Neuronal stem cell (in vitro differentiated cells): ENCODE data around the gene NXPH2.
"Not testable (repeated sequence)": the region's sequence is repeated elsewhere in the genome, so short reads cannot be mapped to it uniquely, and the experiment has no call there.

Experiments used
- DNase-seq: peaks from one replicate; pipeline ENCODE4 v3.0.0-alpha.2; 2013; ENCODE audit warnings: low spot score
- H2AFZ ChIP-seq: one replicate; pipeline ENCODE4 v1.6.1; 2013; ENCODE audit warnings: mild to moderate bottlenecking, low read length, inconsistent platforms
- H2AK5ac ChIP-seq: 2 replicates; pipeline ENCODE4 v1.6.1; 2013; ENCODE audit warnings: low read depth, mild to moderate bottlenecking, inconsistent platforms, low read length, moderate library complexity, mixed read lengths
- H2BK120ac ChIP-seq: 2 replicates; pipeline ENCODE4 v1.6.1; 2013; ENCODE audit warnings: low read depth, mild to moderate bottlenecking, inconsistent platforms, low read length, moderate library complexity, mixed read lengths
- H2BK12ac ChIP-seq: one replicate; pipeline ENCODE4 v1.6.1; 2013; ENCODE audit warnings: low read length, inconsistent platforms
- H2BK15ac ChIP-seq: 2 replicates; pipeline ENCODE4 v1.6.1; 2013; ENCODE audit warnings: mild to moderate bottlenecking, low read length, inconsistent platforms, mixed read lengths
- H2BK5ac ChIP-seq: one replicate; pipeline ENCODE4 v1.6.1; 2013; ENCODE audit warnings: inconsistent platforms, mild to moderate bottlenecking, low read length, moderate library complexity
- H3K14ac ChIP-seq: one replicate; pipeline ENCODE4 v1.6.1; 2013; ENCODE audit warnings: low read length, inconsistent platforms
- H3K18ac ChIP-seq: 2 replicates; pipeline ENCODE4 v1.6.1; 2013; ENCODE audit warnings: low read length, inconsistent platforms
- H3K23ac ChIP-seq: 2 replicates; pipeline ENCODE4 v1.6.1; 2013; ENCODE audit warnings: low read depth, mild to moderate bottlenecking, mixed read lengths, low read length, inconsistent platforms; ENCODE audit not compliant: poor library complexity
- H3K27ac ChIP-seq: replicated peaks from 3 replicates; pipeline ENCODE4 v1.5.1; 2013; ENCODE audit warnings: low read length, inconsistent platforms
- H3K27me3 ChIP-seq, 3 experiments: 2 replicates each; pipeline ENCODE4 v1.6.1; 2013; ENCODE audit warnings: low read length in 3 of 3, mild to moderate bottlenecking in 2 of 3, inconsistent platforms in 1 of 3, low read depth in 1 of 3, mixed read lengths in 1 of 3, moderate library complexity in 1 of 3; ENCODE audit not compliant: control insufficient read depth in 3 of 3, insufficient read depth in 3 of 3
- H3K36me3 ChIP-seq, 2 donors: replicated peaks in 1 of 2; 2 replicates each; pipeline ENCODE4 v1.6.1; 2013; ENCODE audit warnings: low read length in 2 of 2; ENCODE audit not compliant: control insufficient read depth in 2 of 2, insufficient read depth in 2 of 2
- H3K4ac ChIP-seq: 2 replicates; pipeline ENCODE4 v1.6.1; 2013; ENCODE audit warnings: inconsistent platforms, mild to moderate bottlenecking, low read length, moderate library complexity
- H3K4me1 ChIP-seq, 2 donors: 1 replicate in 1 of 2; 2 replicates in 1 of 2; pipeline ENCODE4 v1.6.1; 2013; ENCODE audit warnings: low read length in 2 of 2, low read depth in 1 of 2; ENCODE audit not compliant: control insufficient read depth in 2 of 2, insufficient read depth in 1 of 2
- H3K4me2 ChIP-seq: one replicate; pipeline ENCODE4 v1.6.1; 2013; ENCODE audit warnings: mild to moderate bottlenecking, low read length, inconsistent platforms; ENCODE audit not compliant: insufficient read depth, poor library complexity, severe bottlenecking
- H3K4me3 ChIP-seq, 2 donors: 2 replicates each; pipeline ENCODE4 v1.5.1; 2013; ENCODE audit warnings: low read length in 2 of 2, mild to moderate bottlenecking in 2 of 2, inconsistent platforms in 1 of 2, moderate library complexity in 1 of 2
- H3K79me1 ChIP-seq: one replicate; pipeline ENCODE4 v1.6.1; 2013; ENCODE audit warnings: low read depth, mild to moderate bottlenecking, inconsistent platforms, low read length, moderate library complexity
- H3K9ac ChIP-seq: one replicate; pipeline ENCODE4 v1.6.1; 2013; ENCODE audit warnings: mild to moderate bottlenecking, low read depth, low read length, inconsistent platforms; ENCODE audit not compliant: poor library complexity
- H3K9me3 ChIP-seq, 2 donors: replicated peaks in 1 of 2; 2 replicates each; pipeline versions ENCODE3 to v1.6.1; 2013; ENCODE audit warnings: low read length in 2 of 2, mild to moderate bottlenecking in 2 of 2, inconsistent platforms in 1 of 2, low read depth in 1 of 2, mixed read lengths in 1 of 2, moderate library complexity in 1 of 2; ENCODE audit not compliant: control insufficient read depth in 2 of 2, insufficient read depth in 1 of 2
- H4K8ac ChIP-seq: one replicate; pipeline ENCODE4 v1.6.1; 2013; ENCODE audit warnings: low read depth, mild to moderate bottlenecking, inconsistent platforms, low read length, moderate library complexity
- H4K91ac ChIP-seq: one replicate; pipeline ENCODE4 v1.6.1; 2013; ENCODE audit warnings: low read length, low read depth, mild to moderate bottlenecking, inconsistent platforms; ENCODE audit not compliant: poor library complexity
- WGBS, 2 donors: extraction: QIAGEN DNeasy Blood & Tissue Kit; methylation state at CpG; one replicate each; pipeline ENCODE4 v1.1.7; 2013; ENCODE audit warnings: missing lambda C conversion rate in 2 of 2, mixed read lengths in 1 of 2; ENCODE audit not compliant: insufficient read length in 2 of 2, insufficient replicate concordance in 1 of 2; ENCODE audit errors: extremely low coverage in 2 of 2; 5-methylcytosine and 5-hydroxymethylcytosine counted together

Gene NXPH2

DNA sequence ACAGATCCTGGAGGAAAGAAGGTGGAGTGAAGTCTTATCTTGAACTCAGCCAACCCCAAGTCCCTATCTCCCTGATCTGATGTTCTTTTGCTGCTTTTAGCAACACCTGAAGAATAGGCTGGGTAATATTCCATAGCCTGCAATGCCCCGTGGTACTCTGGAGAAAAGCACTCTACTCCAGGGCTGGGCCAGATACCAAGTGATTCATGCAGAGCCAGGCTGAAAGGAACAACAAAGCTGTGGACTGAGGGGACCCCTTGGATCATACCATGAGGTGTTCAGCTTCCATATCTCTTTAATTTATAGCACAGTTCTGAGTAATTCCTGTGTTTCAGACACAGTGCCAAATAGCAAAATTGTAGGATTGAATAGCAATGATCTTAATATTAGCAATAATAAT, 130.6 kb downstream of the NXPH2 start:
- Histone ChIP-seq H3K9me3 (no peaks in the 10 kb centered on the region), H3K4ac (no peak overlapping the region), H3K79me1 (no peaks in the 10 kb centered on the region), H3K27ac (no peak overlapping the region), H3K36me3 (no peaks in the 10 kb centered on the region), H2AK5ac (no peak overlapping the region), H2BK5ac (no peak overlapping the region), H2BK120ac (no peak overlapping the region), H3K23ac (no peak overlapping the region), H3K4me3 (no peak overlapping the region), H4K91ac (no peak overlapping the region), H3K9ac (no peak overlapping the region), H3K4me2 (no peak overlapping the region), H2AFZ (no peak overlapping the region), H3K27me3 (peaks cover 0 to 25% (median 0%) of the 10 kb centered on the region in 3 experiments), H2BK12ac (no peak overlapping the region), H2BK15ac (no peak overlapping the region), H3K18ac (no peak overlapping the region), H4K8ac (no peak overlapping the region), H3K14ac (no peak overlapping the region), H3K4me1 (no peaks in the 10 kb centered on the region)
- DNase-seq, result no peak
- no CpG with 5 or more reads among the region's 1 CpG for WGBS, 2 donors

DNA sequence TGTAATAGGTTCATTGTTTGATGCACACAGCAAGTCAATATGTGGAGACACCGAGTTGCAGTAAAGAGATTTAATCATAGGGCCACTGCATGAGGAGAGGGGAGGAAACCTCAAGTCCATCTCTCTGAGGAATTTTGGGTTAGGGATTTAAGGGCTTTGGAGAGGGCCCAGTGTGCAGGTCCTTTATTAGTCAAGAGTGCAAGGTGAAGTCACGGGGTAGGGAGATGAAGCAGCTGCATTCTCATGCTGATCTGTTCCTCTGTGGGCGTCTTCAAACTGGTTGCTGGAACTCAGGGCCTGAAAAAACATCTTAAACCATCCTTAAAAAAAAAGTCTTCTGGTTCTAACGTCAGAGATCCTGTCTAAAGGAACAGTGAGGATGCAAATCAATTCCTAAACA, 131.6 kb downstream of the NXPH2 start:
- Histone ChIP-seq H2AFZ (no peak overlapping the region), H3K14ac (no peak overlapping the region), H3K4me2 (no peak overlapping the region), H3K23ac (no peak overlapping the region), H2BK120ac (no peak overlapping the region), H3K18ac (no peak overlapping the region), H2BK12ac (no peak overlapping the region), H3K36me3 (no peaks in the 10 kb centered on the region), H4K8ac (no peak overlapping the region), H3K9me3 (no peaks in the 10 kb centered on the region), H3K4me1 (no peaks in the 10 kb centered on the region), H2BK15ac (no peak overlapping the region), H3K27me3 (peaks cover 0 to 25% (median 0%) of the 10 kb centered on the region in 3 experiments), H2AK5ac (no peak overlapping the region), H4K91ac (no peak overlapping the region), H3K4ac (no peak overlapping the region), H3K27ac (no peak overlapping the region), H3K9ac (no peak overlapping the region), H3K79me1 (no peaks in the 10 kb centered on the region), H2BK5ac (no peak overlapping the region), H3K4me3 (no peak overlapping the region)
- no peak for DNase-seq
- no CpG with 5 or more reads among the region's 4 CpGs for WGBS, 2 donors

DNA sequence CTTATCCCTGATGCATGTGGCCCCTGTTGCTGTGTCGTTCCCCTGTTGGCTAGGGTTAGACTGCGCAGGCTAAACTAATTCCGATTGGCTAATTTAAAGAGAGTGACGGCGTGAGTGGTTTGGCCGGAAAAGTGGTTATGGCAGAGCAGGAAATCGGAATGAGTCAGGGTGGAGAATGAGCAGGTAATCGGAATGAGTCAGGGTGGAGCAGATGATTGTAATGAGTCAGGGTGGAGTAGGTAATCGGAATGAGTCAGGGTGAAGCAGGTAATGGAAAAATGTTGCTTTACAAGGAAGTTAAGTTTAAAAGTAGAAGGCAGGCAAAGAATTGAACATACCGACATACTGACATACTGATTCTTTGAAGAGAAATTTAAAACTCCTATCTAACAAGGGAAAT, 135.4 kb downstream of the NXPH2 start:
- H3K14ac ChIP-seq, H2BK120ac ChIP-seq, H3K9me3 ChIP-seq, H3K4ac ChIP-seq, H3K18ac ChIP-seq, H2BK15ac ChIP-seq, H3K4me3 ChIP-seq, H3K9ac ChIP-seq, H2AK5ac ChIP-seq, H3K36me3 ChIP-seq, H4K91ac ChIP-seq, H2BK12ac ChIP-seq, H3K27ac ChIP-seq, H2BK5ac ChIP-seq, H3K23ac ChIP-seq, H3K4me1 ChIP-seq, H4K8ac ChIP-seq, H3K4me2 ChIP-seq, H2AFZ ChIP-seq, H3K79me1 ChIP-seq, DNase-seq: not testable (repeated sequence)
- peaks cover 0 to 19% (median 0%) of the 10 kb centered on the region in 3 experiments for H3K27me3 ChIP-seq
- WGBS, 2 donors, result no CpG with 5 or more reads among the region's 10 CpGs

DNA sequence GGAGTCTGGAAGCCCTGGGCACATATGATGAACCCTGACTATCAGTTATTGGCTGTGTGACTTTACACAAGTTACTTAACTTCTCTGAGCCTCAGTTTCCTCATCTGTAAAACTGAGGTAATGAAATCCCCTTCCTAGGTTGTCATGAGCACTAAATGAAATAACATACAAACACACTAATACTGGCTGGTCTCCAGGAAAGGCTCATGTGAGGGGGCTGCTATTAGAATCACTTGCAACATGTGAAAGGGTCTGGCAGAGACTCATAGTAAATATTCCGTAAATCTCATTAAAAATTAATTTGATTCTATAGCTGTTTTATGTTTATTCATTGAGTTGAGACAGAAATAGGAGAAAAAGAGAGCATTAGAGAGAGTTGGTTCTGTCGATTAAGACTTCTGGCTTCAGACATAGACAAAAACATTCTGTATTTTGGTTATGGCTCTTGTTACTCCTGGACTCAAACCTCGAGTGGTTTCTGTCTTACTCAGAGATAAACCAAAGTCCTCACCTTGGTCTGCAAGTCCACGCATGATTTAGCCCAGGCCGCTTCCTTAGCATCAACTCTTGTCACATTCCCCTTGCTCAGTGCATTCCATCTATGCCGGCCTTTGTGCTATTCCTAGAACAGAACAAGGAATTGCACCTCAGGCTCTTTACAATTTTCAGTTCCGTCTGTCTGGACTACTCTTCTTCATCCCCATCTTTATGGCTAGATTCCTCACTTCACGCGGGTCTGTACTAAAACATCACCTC, 139.1 kb downstream of the NXPH2 start:
- H4K91ac ChIP-seq, result no peak overlapping the region
- H2BK12ac ChIP-seq, result no peak overlapping the region
- no peak overlapping the region for H3K4me2 ChIP-seq
- no peak overlapping the region for H3K4me3 ChIP-seq
- no peak overlapping the region for H3K27ac ChIP-seq
- H3K4me1 ChIP-seq, result no peaks in the 10 kb centered on the region
- H3K14ac ChIP-seq, result no peak overlapping the region
- H2BK120ac ChIP-seq, result no peak overlapping the region
- no peak overlapping the region for H2BK15ac ChIP-seq
- no peak overlapping the region for H2BK5ac ChIP-seq
- no peak overlapping the region for H2AFZ ChIP-seq
- H3K27me3 ChIP-seq, result peaks cover 0 to 7% (median 0%) of the 10 kb centered on the region in 3 experiments
- H3K36me3 ChIP-seq, result no peaks in the 10 kb centered on the region
- no peak overlapping the region for H3K4ac ChIP-seq
- no peak overlapping the region for H3K18ac ChIP-seq
- WGBS, 2 donors, result no CpG with 5 or more reads among the region's 9 CpGs
- H3K79me1 ChIP-seq, result no peaks in the 10 kb centered on the region
- no peak overlapping the region for H4K8ac ChIP-seq
- no peak overlapping the region for H2AK5ac ChIP-seq
- H3K9me3 ChIP-seq, result no peaks in the 10 kb centered on the region
- H3K23ac ChIP-seq, result no peak overlapping the region
- no peak overlapping the region for H3K9ac ChIP-seq
- no peak for DNase-seq
